Fibroblast of skin of abdomen (primary cell): ENCODE results near the gene ADCYAP1R1.

ENCODE experiments used
- DNase-seq: peaks from one replicate; pipeline ENCODE4 v3.0.0-alpha.2; 2013

Gene ADCYAP1R1

GRCh38 chr7:31068006-31068675, 16.0 kb downstream of the ADCYAP1R1 start:
- no peak for DNase-seq

GRCh38 chr7:31069860-31070555, 17.9 kb downstream of the ADCYAP1R1 start:
- no peak for DNase-seq

- no peak for DNase-seq
Measured at GRCh38 chr7:31070991-31071644, 19.0 kb downstream of the ADCYAP1R1 start.

- DNase-seq, result no peak
Measured at GRCh38 chr7:31071645-31072029, 19.5 kb downstream of the ADCYAP1R1 start.

- DNase-seq, result no peak
Measured at GRCh38 chr7:31073326-31074119, 21.4 kb downstream of the ADCYAP1R1 start.

GRCh38 chr7:31074120-31074383, 21.9 kb downstream of the ADCYAP1R1 start:
- no peak for DNase-seq

- DNase-seq, result no peak
Measured at GRCh38 chr7:31074403-31075085, 22.4 kb downstream of the ADCYAP1R1 start.

GRCh38 chr7:31075086-31075405, 22.9 kb downstream of the ADCYAP1R1 start:
- no peak for DNase-seq

GRCh38 chr7:31076051-31076450, 23.9 kb downstream of the ADCYAP1R1 start:
- no peak for DNase-seq

- DNase-seq, result no peak
Measured at GRCh38 chr7:31076641-31077310, 24.7 kb downstream of the ADCYAP1R1 start.

- no peak for DNase-seq
Measured at GRCh38 chr7:31077484-31078362, 25.6 kb downstream of the ADCYAP1R1 start.

GRCh38 chr7:31078363-31078990, 26.4 kb downstream of the ADCYAP1R1 start:
- DNase-seq, result no peak

GRCh38 chr7:31079126-31079823, 27.2 kb downstream of the ADCYAP1R1 start:
- no peak for DNase-seq

- no peak for DNase-seq
Measured at GRCh38 chr7:31079824-31080511, 27.9 kb downstream of the ADCYAP1R1 start.

- DNase-seq, result no peak
Measured at GRCh38 chr7:31080763-31081162, 28.7 kb downstream of the ADCYAP1R1 start.

GRCh38 chr7:31082017-31082416, 29.9 kb downstream of the ADCYAP1R1 start:
- no peak for DNase-seq

- DNase-seq, result no peak
Measured at GRCh38 chr7:31082447-31082846, 30.3 kb downstream of the ADCYAP1R1 start.

- no peak for DNase-seq
Measured at GRCh38 chr7:31083210-31083786, 31.2 kb downstream of the ADCYAP1R1 start.

GRCh38 chr7:31084226-31084625, 32.1 kb downstream of the ADCYAP1R1 start:
- DNase-seq, result no peak
